SK-N-SH (cell line): ENCODE measurements around the gene TANC1.

ENCODE experiments used
- EP300 ChIP-seq, 2 experiments: IDR thresholded peaks; 2 replicates each; pipeline versions ENCODE4 v1.4.0 to v1.6.1; 2012; ENCODE audit warnings: borderline replicate concordance in 1 of 2, low read depth in 1 of 2, low read length in 1 of 2
- TCF12 ChIP-seq: IDR thresholded peaks from 2 replicates; pipeline ENCODE4 v1.4.0; 2012

DNA sequence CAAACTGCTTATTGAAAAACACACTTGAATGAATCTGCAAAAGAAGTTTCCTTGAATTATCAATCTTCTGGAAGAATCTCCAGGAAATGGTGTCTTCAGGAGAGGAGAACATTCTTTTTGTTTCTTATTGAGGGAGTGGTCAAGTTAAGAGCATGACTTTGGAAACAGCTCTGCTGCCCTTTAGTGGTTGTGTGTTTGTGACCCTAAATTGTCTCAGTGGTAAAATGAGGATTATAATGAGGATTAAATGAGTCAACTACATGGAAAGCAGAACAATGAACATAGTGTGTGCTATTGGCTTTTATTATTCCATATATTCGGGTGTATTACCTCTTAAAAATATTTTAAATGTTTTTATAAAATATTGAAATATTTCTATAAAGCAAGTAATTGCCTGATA lies 44.8 kb upstream of the TANC1 start:
- TF ChIP-seq EP300 (IDR thresholded peaks at IDR 0.05; ENCODE audit: borderline replicate concordance in 1 of 2, low read depth in 1 of 2, low read length in 1 of 2) (no peak), TCF12 (no peak)
